Measurements from ENCODE around the gene BACH2.
"Not testable (repeated sequence)": the region's sequence is repeated elsewhere in the genome, so short reads cannot be mapped to it uniquely, and the experiment has no call there.

The BACH2 gene

GRCh38 chr6:90301816-90302215 lies 5.2 kb upstream of the BACH2 start:
- no peak for DNase-seq (ENCODE audit: low spot score)

GRCh38 chr6:90298459-90299053 lies 1.9 kb upstream of the BACH2 start:
- no peak for DNase-seq (ENCODE audit: low spot score)

- DNase-seq (ENCODE audit: low spot score) = no peak
Measured at GRCh38 chr6:90297867-90298381, 1.3 kb upstream of the BACH2 start.

- DNase-seq (ENCODE audit: low spot score) = no peak
Measured at GRCh38 chr6:90297115-90297866, 648 bp upstream of the BACH2 start.

- DNase-seq (ENCODE audit: low spot score) = peak; percentile 27
Measured at GRCh38 chr6:90295854-90296340, 746 bp downstream of the BACH2 start.

- no peak for DNase-seq (ENCODE audit: low spot score)
Measured at GRCh38 chr6:90294989-90295853, 1.4 kb downstream of the BACH2 start.

GRCh38 chr6:90294614-90294988 lies 2.0 kb downstream of the BACH2 start:
- no peak for DNase-seq (ENCODE audit: low spot score)

GRCh38 chr6:90294008-90294511 lies 2.6 kb downstream of the BACH2 start:
- DNase-seq (ENCODE audit: low spot score) = no peak

- no peak for DNase-seq (ENCODE audit: low spot score)
Measured at GRCh38 chr6:90293319-90293953, 3.2 kb downstream of the BACH2 start.

GRCh38 chr6:90291565-90291964 lies 5.1 kb downstream of the BACH2 start:
- no peak for DNase-seq (ENCODE audit: low spot score)

GRCh38 chr6:90290811-90291420 lies 5.7 kb downstream of the BACH2 start:
- no peak for DNase-seq (ENCODE audit: low spot score)

GRCh38 chr6:90289902-90290301 lies 6.7 kb downstream of the BACH2 start:
- DNase-seq (ENCODE audit: low spot score) = no peak

- DNase-seq (ENCODE audit: low spot score) = no peak
Measured at GRCh38 chr6:90288404-90288803, 8.2 kb downstream of the BACH2 start.

- DNase-seq (ENCODE audit: low spot score) = peak; percentile 11
Measured at GRCh38 chr6:90286884-90287488, 9.7 kb downstream of the BACH2 start.

- DNase-seq (ENCODE audit: low spot score) = peak; percentile 48
Measured at GRCh38 chr6:90285611-90286381, 10.8 kb downstream of the BACH2 start.

- no peak for DNase-seq (ENCODE audit: low spot score)
Measured at GRCh38 chr6:90285042-90285481, 11.6 kb downstream of the BACH2 start.

- peak; percentile 39 for DNase-seq (ENCODE audit: low spot score)
Measured at GRCh38 chr6:90284236-90285041, 12.2 kb downstream of the BACH2 start.

- not testable (repeated sequence) for DNase-seq (ENCODE audit: low spot score)
Measured at GRCh38 chr6:90282265-90282664, 14.4 kb downstream of the BACH2 start.

- DNase-seq (ENCODE audit: low spot score) = no peak
Measured at GRCh38 chr6:90278129-90278528, 18.5 kb downstream of the BACH2 start.

Data from LoVo (cell line).